Measurements from ENCODE around the gene DGCR6L. TPM values are rescaled to one million over a fixed set of nuclear protein-coding genes. Genes with fewer than 3 reads are reported as not detected.

DGCR6L gene
- total RNA-seq, 1 experiment from 2014 or later: 59.8 TPM

Other genes starting within 250 kb of the DGCR6L start
- 22.3 and 27.9 TPM in 2 replicates for gene DGCR8, start 239.8 kb downstream of the DGCR6L start, total RNA-seq (2014; rRNA removed; shearing (Covaris generic))
- 1,098 and 1,301 TPM in 2 replicates for gene RANBP1, start 204.0 kb downstream of the DGCR6L start, total RNA-seq (2014; rRNA removed; shearing (Covaris generic))
- gene TRMT2A, start 202.8 kb downstream of the DGCR6L start, total RNA-seq (2014; rRNA removed; shearing (Covaris generic)): 36.6 and 41.3 TPM in 2 replicates
- gene ZDHHC8, start 188.3 kb downstream of the DGCR6L start, total RNA-seq (2014; rRNA removed; shearing (Covaris generic)): 3.3 and 20.7 TPM in 2 replicates
- 0.51 TPM in 1 of 2 replicates, not detected in the other for gene CCDC188, start 169.0 kb downstream of the DGCR6L start, total RNA-seq (2014; rRNA removed; shearing (Covaris generic))
- 1.7 and 5.1 TPM in 2 replicates for gene RTN4R, start 51.7 kb downstream of the DGCR6L start, total RNA-seq (2014; rRNA removed; shearing (Covaris generic))
- gene ZNF74, start 74.1 kb upstream of the DGCR6L start, total RNA-seq (2014; rRNA removed; shearing (Covaris generic)): 6.3 and 10.4 TPM in 2 replicates
- gene SCARF2, start 117.8 kb upstream of the DGCR6L start, total RNA-seq (2014; rRNA removed; shearing (Covaris generic)): 9.3 and 9.5 TPM in 2 replicates
- 7.4 and 31.1 TPM in 2 replicates for gene KLHL22, start 175.7 kb upstream of the DGCR6L start, total RNA-seq (2014; rRNA removed; shearing (Covaris generic))
- gene MED15, start 187.6 kb upstream of the DGCR6L start, total RNA-seq (2014; rRNA removed; shearing (Covaris generic)): 23.4 and 24.5 TPM in 2 replicates